ENCODE measurements around the gene MAP1S. TPM values are rescaled to one million over a fixed set of nuclear protein-coding genes. Genes with fewer than 3 reads are reported as not detected.
A peak's percentile ranks its signal among the peaks of the same experiment; 100 is the strongest.

MAP1S gene
- total RNA-seq, 4 donors from 2014 or later, result 23.4 to 39.3 (median 31.2) TPM

DNA sequence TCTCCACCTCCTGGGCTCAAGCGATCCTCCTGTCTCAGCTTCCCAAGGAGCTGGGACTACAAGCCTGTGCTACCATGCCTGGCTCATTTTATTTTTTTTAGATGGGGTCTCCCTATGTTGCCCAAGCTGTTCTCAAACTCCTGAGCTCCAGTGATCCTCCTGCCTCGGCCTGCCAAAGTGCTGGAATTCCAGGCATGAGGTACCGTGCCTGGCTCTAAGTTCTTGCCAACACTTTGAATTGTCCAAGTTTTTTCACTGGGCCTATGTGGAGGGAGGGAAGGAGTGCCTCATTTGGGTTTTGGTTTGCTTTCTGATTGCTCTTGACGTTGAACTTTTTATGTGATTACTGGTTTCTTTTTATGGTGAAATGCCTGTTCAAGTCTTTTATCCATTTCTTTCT lies 26.7 kb upstream of the MAP1S start:
- 66 to 69% methylated on average over 4 of the region's 4 CpGs for WGBS, 2 donors
- no peak for DNase-seq (ENCODE audit: low spot score in 2 of 2)
- no peak for TF ChIP-seq POLR2A (IDR thresholded peaks at IDR 0.05)
- TF ChIP-seq, protein P1, sequence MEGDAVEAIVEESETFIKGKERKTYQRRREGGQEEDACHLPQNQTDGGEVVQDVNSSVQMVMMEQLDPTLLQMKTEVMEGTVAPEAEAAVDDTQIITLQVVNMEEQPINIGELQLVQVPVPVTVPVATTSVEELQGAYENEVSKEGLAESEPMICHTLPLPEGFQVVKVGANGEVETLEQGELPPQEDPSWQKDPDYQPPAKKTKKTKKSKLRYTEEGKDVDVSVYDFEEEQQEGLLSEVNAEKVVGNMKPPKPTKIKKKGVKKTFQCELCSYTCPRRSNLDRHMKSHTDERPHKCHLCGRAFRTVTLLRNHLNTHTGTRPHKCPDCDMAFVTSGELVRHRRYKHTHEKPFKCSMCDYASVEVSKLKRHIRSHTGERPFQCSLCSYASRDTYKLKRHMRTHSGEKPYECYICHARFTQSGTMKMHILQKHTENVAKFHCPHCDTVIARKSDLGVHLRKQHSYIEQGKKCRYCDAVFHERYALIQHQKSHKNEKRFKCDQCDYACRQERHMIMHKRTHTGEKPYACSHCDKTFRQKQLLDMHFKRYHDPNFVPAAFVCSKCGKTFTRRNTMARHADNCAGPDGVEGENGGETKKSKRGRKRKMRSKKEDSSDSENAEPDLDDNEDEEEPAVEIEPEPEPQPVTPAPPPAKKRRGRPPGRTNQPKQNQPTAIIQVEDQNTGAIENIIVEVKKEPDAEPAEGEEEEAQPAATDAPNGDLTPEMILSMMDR (IDR thresholded peaks at IDR 0.05), result no peak
- TF ChIP-seq EP300 (IDR thresholded peaks at IDR 0.05), result no peak
- no peak overlapping the region for H3K4me3 ChIP-seq
- H3K4me1 ChIP-seq, result peaks cover 0 to 10% (median 3%) of the 10 kb centered on the region in 4 donors
- H3K36me3 ChIP-seq, result no peaks in the 10 kb centered on the region
- H3K9me3 ChIP-seq, result no peaks in the 10 kb centered on the region
- H3K27ac ChIP-seq, result no peak overlapping the region
- H3K27me3 ChIP-seq, result peaks cover 0 to 54% of the 10 kb centered on the region in 2 donors

DNA sequence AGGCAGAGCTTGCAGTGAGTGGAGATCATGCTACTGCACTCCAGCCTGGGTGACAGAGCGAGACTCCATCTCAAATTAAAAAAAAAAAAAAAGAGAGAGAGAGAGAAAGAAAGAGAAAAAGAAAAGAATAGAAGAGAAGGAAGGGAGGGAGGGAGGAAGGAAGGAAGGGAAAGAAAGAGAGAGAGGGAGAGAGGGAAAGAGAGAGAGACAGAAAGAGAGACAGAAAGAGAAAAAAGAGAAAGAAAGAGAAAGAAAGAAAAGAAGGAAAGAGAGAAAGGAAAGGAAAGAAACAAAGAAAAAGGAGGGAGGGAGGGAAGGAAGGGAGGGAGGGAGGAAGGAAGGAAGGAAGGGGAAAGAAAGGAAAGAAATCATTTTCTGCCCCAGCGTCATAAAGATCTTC lies 24.1 kb upstream of the MAP1S start:
- no peaks in the 10 kb centered on the region for H3K36me3 ChIP-seq
- no peak for TF ChIP-seq EP300 (IDR thresholded peaks at IDR 0.05)
- no peak overlapping the region for H3K27ac ChIP-seq
- H3K27me3 ChIP-seq, result peaks cover 0 to 48% of the 10 kb centered on the region in 2 donors
- no peak for DNase-seq (ENCODE audit: low spot score in 2 of 2)
- no peaks in the 10 kb centered on the region for H3K9me3 ChIP-seq
- no peaks in the 10 kb centered on the region for H3K4me1 ChIP-seq
- WGBS, 2 donors, result 73 to 76% methylated on average over 2 of the region's 2 CpGs
- H3K4me3 ChIP-seq, result no peak overlapping the region

DNA sequence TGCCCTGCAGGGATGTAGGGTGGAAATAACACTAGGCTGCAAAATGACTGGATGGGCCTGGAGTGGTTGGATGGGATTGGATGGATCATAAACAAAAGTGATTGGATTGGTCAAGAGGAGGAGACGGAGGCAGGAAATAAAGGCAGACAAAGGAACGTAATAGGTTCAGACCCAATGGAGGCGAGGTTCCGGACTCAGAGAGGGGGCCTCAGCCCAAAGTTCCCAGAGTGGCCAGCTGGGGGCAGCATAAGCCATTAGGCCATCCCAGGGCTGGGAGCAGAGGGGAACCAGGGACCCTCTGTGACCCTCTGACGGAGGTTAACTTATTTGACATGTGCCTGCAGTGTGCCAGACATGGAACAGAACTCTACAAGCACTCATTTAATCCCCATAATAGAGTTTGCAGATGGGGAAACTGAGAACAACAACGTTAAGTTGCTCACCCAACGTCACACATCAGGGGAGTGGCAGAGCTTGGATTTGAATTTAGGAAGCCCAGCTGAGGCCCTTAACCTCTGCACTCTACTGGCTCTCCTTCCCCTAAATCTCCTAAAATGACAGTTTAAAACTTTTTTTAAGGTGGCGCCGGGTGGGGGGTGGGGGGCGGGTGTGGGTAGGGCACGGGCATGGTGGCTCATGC lies 15.3 kb upstream of the MAP1S start:
- H3K36me3 ChIP-seq, result no peaks in the 10 kb centered on the region
- TF ChIP-seq EP300 (IDR thresholded peaks at IDR 0.05) (no peak), POLR2A (IDR thresholded peaks at IDR 0.05) (no peak)
- TF ChIP-seq, protein P1 (IDR thresholded peaks at IDR 0.05), result peak; percentile 41 to 72 (median 65)
- no peaks in the 10 kb centered on the region for H3K9me3 ChIP-seq
- no peak overlapping the region for H3K27ac ChIP-seq
- DNase-seq (ENCODE audit: low spot score in 2 of 2), result peak; percentile 35 to 61
- WGBS, 2 donors, result 46 to 49% methylated on average over 11 of the region's 11 CpGs
- no peaks in the 10 kb centered on the region for H3K4me1 ChIP-seq
- H3K4me3 ChIP-seq, result no peak overlapping the region
- peaks cover 0 to 50% of the 10 kb centered on the region in 2 donors for H3K27me3 ChIP-seq

DNA sequence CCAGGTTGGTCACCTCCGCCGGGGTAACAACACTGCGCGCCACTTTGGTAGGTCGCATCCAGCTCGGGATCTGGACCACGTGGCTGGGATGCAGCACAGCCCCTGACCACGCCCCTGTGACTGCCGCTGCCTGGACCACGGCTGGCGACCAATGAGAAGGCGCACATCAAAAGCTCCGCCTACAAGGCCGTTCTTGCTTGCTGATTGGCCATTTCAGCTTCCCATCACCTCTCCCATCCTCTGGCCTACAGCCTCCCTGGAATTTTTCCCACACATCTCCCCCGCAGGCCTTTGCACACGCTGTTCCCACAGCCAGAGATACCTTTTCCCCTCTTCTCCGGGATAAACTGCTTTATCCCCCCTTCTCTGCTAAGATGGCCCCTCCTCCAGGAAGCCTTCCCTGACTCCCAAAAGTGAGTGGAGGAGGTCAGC lies 12.5 kb upstream of the MAP1S start:
- Histone ChIP-seq H3K36me3 (no peaks in the 10 kb centered on the region), H3K27ac (no peak overlapping the region), H3K27me3 (peaks cover 0 to 29% of the 10 kb centered on the region in 2 donors), H3K9me3 (no peaks in the 10 kb centered on the region), H3K4me1 (no peaks in the 10 kb centered on the region), H3K4me3 (no peak overlapping the region)
- TF ChIP-seq, protein P1 (IDR thresholded peaks at IDR 0.05), result no peak
- TF ChIP-seq EP300 (IDR thresholded peaks at IDR 0.05) (no peak), POLR2A (IDR thresholded peaks at IDR 0.05) (no peak)
- no peak for DNase-seq (ENCODE audit: low spot score in 2 of 2)
- WGBS, 2 donors, result 10 to 27% methylated on average over 9 to 17 of the region's 17 CpGs

DNA sequence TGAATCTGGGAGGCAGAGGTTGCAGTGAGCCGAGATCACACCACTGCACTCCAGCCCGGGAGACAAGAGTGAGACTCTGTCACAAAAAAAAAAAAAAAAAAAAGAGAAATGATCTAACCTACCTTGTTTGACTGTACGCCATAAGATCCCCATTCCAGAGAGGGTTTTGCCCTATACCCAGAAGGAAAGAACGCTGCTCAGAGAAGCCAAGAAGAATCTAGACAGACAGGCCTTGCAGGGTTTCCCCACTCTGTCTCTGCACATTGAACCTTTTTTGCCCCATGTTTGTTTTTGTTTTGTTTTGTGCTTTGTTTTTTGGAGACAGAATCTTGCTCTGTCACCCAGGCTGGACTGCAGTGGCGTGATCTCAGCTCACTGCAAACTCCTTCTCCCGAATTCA lies 7.4 kb upstream of the MAP1S start:
- no peak overlapping the region for H3K27ac ChIP-seq
- 69 to 73% methylated on average over 6 of the region's 6 CpGs for WGBS, 2 donors
- H3K36me3 ChIP-seq, result no peaks in the 10 kb centered on the region
- TF ChIP-seq EP300 (IDR thresholded peaks at IDR 0.05) (no peak), POLR2A (IDR thresholded peaks at IDR 0.05) (no peak)
- TF ChIP-seq, protein P1 (IDR thresholded peaks at IDR 0.05), result no peak
- H3K4me1 ChIP-seq, result peaks cover 0 to 3% (median 0%) of the 10 kb centered on the region in 4 donors
- H3K9me3 ChIP-seq, result no peaks in the 10 kb centered on the region
- no peak overlapping the region for H3K4me3 ChIP-seq
- no peak for DNase-seq (ENCODE audit: low spot score in 2 of 2)
- peaks cover 0 to 4% of the 10 kb centered on the region in 2 donors for H3K27me3 ChIP-seq

Measured in tibial nerve (tissue), 4 donors.